H1 (cell line): ENCODE data around the gene KLHL17. TPM values are rescaled to one million over a fixed set of nuclear protein-coding genes. Genes with fewer than 3 reads are reported as not detected.
A peak's percentile ranks its signal among the peaks of the same experiment; 100 is the strongest.

Experiments used
- ASH2L ChIP-seq: fragments of 200-600, 300-600 bp; sonication (generic); IDR thresholded peaks from one replicate; pipeline ENCODE4 v1.7.1; 2017; ENCODE audit warnings: low read length
- ATF2 ChIP-seq: IDR thresholded peaks from 2 replicates; pipeline ENCODE4 v1.6.1; 2012; ENCODE audit warnings: low read length, inconsistent platforms
- CHD1 ChIP-seq: IDR thresholded peaks from 2 replicates; pipeline ENCODE4 v1.6.1; 2012; ENCODE audit warnings: low read depth, low read length, improper control_type of control experiment
- EGR1 ChIP-seq: IDR thresholded peaks from 2 replicates; pipeline ENCODE4 v1.6.1; 2011; ENCODE audit warnings: low read depth, low read length, borderline replicate concordance
- EP300 ChIP-seq, 2 experiments: IDR thresholded peaks; 1 replicate in 1 of 2; 2 replicates in 1 of 2; pipeline ENCODE4 v1.6.1; 2011 to 2012; ENCODE audit warnings: low read depth in 2 of 2, low read length in 2 of 2, mild to moderate bottlenecking in 2 of 2, borderline replicate concordance in 1 of 2, inconsistent platforms in 1 of 2, moderate library complexity in 1 of 2
- EZH2 ChIP-seq: fragments of 200-600 bp; sonication (generic); IDR thresholded peaks from 2 replicates; pipeline ENCODE4 v1.7.1; 2012; ENCODE audit warnings: low read depth, mild to moderate bottlenecking, moderate library complexity, low read length, inconsistent platforms; ENCODE audit not compliant: severe bottlenecking
- HDAC2 ChIP-seq, 2 experiments: fragments of 300-600 bp in 1 of 2; sonication (generic) in 1 of 2; IDR thresholded peaks; 2 replicates each; pipeline ENCODE4 v1.6.1; 2011 to 2012; ENCODE audit warnings: low read depth in 2 of 2, low read length in 2 of 2, mild to moderate bottlenecking in 2 of 2, moderate library complexity in 2 of 2, borderline replicate concordance in 1 of 2, inconsistent platforms in 1 of 2
- HDAC6 ChIP-seq: IDR thresholded peaks from one replicate; pipeline ENCODE4 v1.7.1; 2012; ENCODE audit warnings: low read depth, mild to moderate bottlenecking, inconsistent platforms, low read length, moderate library complexity
- JUND ChIP-seq: IDR thresholded peaks from 2 replicates; pipeline ENCODE4 v1.6.1; 2011; ENCODE audit warnings: mild to moderate bottlenecking, improper control_type of control experiment, low read length
- KDM5A ChIP-seq: fragments of 200-600 bp; IDR thresholded peaks from 2 replicates; pipeline ENCODE4 v1.7.1; 2012; ENCODE audit warnings: mild to moderate bottlenecking, low read length, inconsistent platforms, mixed read lengths
- NANOG ChIP-seq: IDR thresholded peaks from 2 replicates; pipeline ENCODE4 v1.6.1; 2011; ENCODE audit warnings: low read length, low read depth, mild to moderate bottlenecking, inconsistent platforms; ENCODE audit not compliant: insufficient read depth, poor library complexity, severe bottlenecking
- POLR2A ChIP-seq, 2 experiments: IDR thresholded peaks; 1 replicate in 1 of 2; 2 replicates in 1 of 2; pipeline ENCODE4 v1.6.1; 2011; ENCODE audit warnings: low read depth in 2 of 2, low read length in 2 of 2, mild to moderate bottlenecking in 2 of 2; ENCODE audit errors: control extremely low read depth in 1 of 2
- POLR2AphosphoS5 ChIP-seq: IDR thresholded peaks from 2 replicates; pipeline ENCODE4 v1.6.1; 2011; ENCODE audit warnings: low read depth, low read length
- POU5F1 ChIP-seq: IDR thresholded peaks from 2 replicates; pipeline ENCODE4 v1.6.1; 2011; ENCODE audit warnings: low read depth, mild to moderate bottlenecking, low read length, moderate library complexity
- RNF2 ChIP-seq: fragments of 200-900, 300-1000 bp; sonication (generic); IDR thresholded peaks from 2 replicates; pipeline ENCODE4 v1.7.1; 2016; ENCODE audit warnings: borderline replicate concordance, low read depth, mild to moderate bottlenecking, antibody characterized with exemption, low read length; ENCODE audit not compliant: poor library complexity, severe bottlenecking; ENCODE audit errors: missing control alignments
- SAP30 ChIP-seq: fragments of 300-600 bp; sonication (generic); IDR thresholded peaks from 2 replicates; pipeline ENCODE4 v1.7.1; 2012; ENCODE audit warnings: low read length, moderate library complexity, mild to moderate bottlenecking, inconsistent platforms; ENCODE audit not compliant: insufficient read depth, insufficient replicate concordance
- SIN3A ChIP-seq, 2 experiments: IDR thresholded peaks in 1 of 2; conservative IDR thresholded peaks in 1 of 2; 2 replicates each; pipeline ENCODE4 v1.6.1; 2011 to 2012; ENCODE audit warnings: low read length in 2 of 2, improper control_type of control experiment in 1 of 2, low read depth in 1 of 2, mild to moderate bottlenecking in 1 of 2
- TAF7 ChIP-seq: optimal IDR thresholded peaks from 2 replicates; pipeline ENCODE3; 2011; ENCODE audit warnings: low read depth, mild to moderate bottlenecking, inconsistent platforms, low read length, moderate library complexity, borderline replicate concordance
- TEAD4 ChIP-seq: IDR thresholded peaks from 2 replicates; pipeline ENCODE4 v1.6.1; 2012; ENCODE audit warnings: low read depth, low read length, inconsistent platforms, mixed read lengths
- polyA plus RNA-seq, 7 experiments: library from polyadenylated mRNA; depleted of rRNA in 3 of 7; stranded (reverse) in 5 of 7; unstranded in 2 of 7; fragments of >200 nt in 5 of 7; fragments of 200-250 nt in 2 of 7; gene quantifications; 1 replicate in 5 of 7; 2 replicates in 1 of 7; 4 replicates in 1 of 7; pipeline versions ENCODE4 v1.2.1 to v1.2.3, GENCODE V29; 2011 to 2013; ENCODE audit warnings: missing spikeins in 2 of 7, mixed read lengths in 2 of 7
- total RNA-seq: library from RNA; stranded (reverse); fragmentation: NEBNext Ultra II Directional; extraction: Animal tissue kit (Norgen Biotek cat#: 25700); gene quantifications from 2 replicates; pipeline ENCODE4 v1.2.1, GENCODE V29; 2021

The KLHL17 gene
- total and polyA plus RNA-seq, 2 of the 8 experiments (the other 6 are each of a cell fraction or from before 2014, with no cell fraction given) = 32.6 to 36.1 TPM

GRCh38 chr1:1013105-1013921 is 52.9 kb downstream of the KLHL17 start, which contains the start of gene ISG15 (continued):
- TF ChIP-seq CHD1 (no peak), TEAD4 (no peak), JUND (no peak), HDAC6 (no peak), HDAC2 (IDR thresholded peaks at IDR 0.05; ENCODE audit: borderline replicate concordance in 1 of 2, low read depth in 2 of 2, low read length in 2 of 2) (peak in 1 of 2 experiments; percentile 25; a peak in 1 of 4 replicates), NANOG (no peak), KDM5A (no peak), TAF7 (no peak), SIN3A (conservative IDR thresholded peaks at IDR 0.05 in 1 of 2, IDR thresholded peaks at IDR 0.05 in 1 of 2; ENCODE audit: low read depth in 1 of 2, low read length in 2 of 2) (peak in 1 of 2 experiments; percentile 78; a peak in 2 of 4 replicates), EP300 (IDR thresholded peaks at IDR 0.05; ENCODE audit: borderline replicate concordance in 1 of 2, low read depth in 2 of 2, low read length in 2 of 2) (no peak), EGR1 (no peak), ASH2L (peak; percentile 73), EZH2 (no peak), ATF2 (no peak), POLR2AphosphoS5 (peak; percentile 23; the same call in 1 of the 2 replicates), RNF2 (no peak), POLR2A (IDR thresholded peaks at IDR 0.05; ENCODE audit: control extremely low read depth in 1 of 2, low read depth in 2 of 2, low read length in 2 of 2) (peak in 1 of 2 experiments; percentile 53; a peak in 1 of 3 replicates), POU5F1 (no peak), SAP30 (peak; percentile 31)
